Tongue (tissue), 2 donors: Measurements from ENCODE around the gene OBSCN. TPM values are rescaled to one million over a fixed set of nuclear protein-coding genes. Genes with fewer than 3 reads are reported as not detected.

Source experiments
- DNase-seq: peaks from one replicate; pipeline ENCODE4 v3.0.0-alpha.2; 2015
- total RNA-seq: library from RNA; depleted of rRNA; stranded (reverse); fragments of >200 nt; gene quantifications from one replicate; pipeline ENCODE4 v1.2.3, GENCODE V29; 2014

OBSCN gene
- total RNA-seq, 1 donor from 2014 or later = 640 TPM

- DNase-seq = no peak
Measured at GRCh38 chr1:228190778-228191177, 17.1 kb upstream of the OBSCN start.

GRCh38 chr1:228194436-228194835 is 13.4 kb upstream of the OBSCN start:
- no peak for DNase-seq

- DNase-seq = no peak
Measured at GRCh38 chr1:228194921-228195812, 12.7 kb upstream of the OBSCN start.

GRCh38 chr1:228197555-228198147 is 10.2 kb upstream of the OBSCN start:
- peak; percentile 68 for DNase-seq

GRCh38 chr1:228198977-228199590 is 8.8 kb upstream of the OBSCN start:
- DNase-seq = no peak

- peak; percentile 75 for DNase-seq
Measured at GRCh38 chr1:228204958-228205357, 2.9 kb upstream of the OBSCN start.

- no peak for DNase-seq
Measured at GRCh38 chr1:228205526-228206436, 2.1 kb upstream of the OBSCN start.

- DNase-seq = no peak
Measured at GRCh38 chr1:228206582-228207351, 1.1 kb upstream of the OBSCN start.

GRCh38 chr1:228207381-228207810 is 448 bp upstream of the OBSCN start:
- DNase-seq = no peak

- no peak for DNase-seq
Measured at GRCh38 chr1:228208831-228209551, 1.1 kb downstream of the OBSCN start.

GRCh38 chr1:228209657-228210056 is 1.8 kb downstream of the OBSCN start:
- no peak for DNase-seq

GRCh38 chr1:228210076-228210651 is 2.3 kb downstream of the OBSCN start:
- no peak for DNase-seq

- DNase-seq = no peak
Measured at GRCh38 chr1:228210712-228211530, 3.1 kb downstream of the OBSCN start.

- no peak for DNase-seq
Measured at GRCh38 chr1:228211531-228212414, 3.9 kb downstream of the OBSCN start.

GRCh38 chr1:228212415-228212965 is 4.6 kb downstream of the OBSCN start:
- DNase-seq = peak; percentile 29

- DNase-seq = peak; percentile 90
Measured at GRCh38 chr1:228212966-228213844, 5.4 kb downstream of the OBSCN start.
